Hepatocyte (in vitro differentiated cells): ENCODE results near the gene EPHA6. TPM values are rescaled to one million over a fixed set of nuclear protein-coding genes. Genes with fewer than 3 reads are reported as not detected.

Experiments used
- DNase-seq: peaks from one replicate; pipeline ENCODE4 v3.0.0-alpha.2; 2016; ENCODE audit warnings: low spot score
- H2AFZ ChIP-seq: fragments of 200-600 bp; sonication (generic); 2 replicates; pipeline ENCODE4 v1.6.0; 2016; ENCODE audit warnings: antibody characterized with exemption, mild to moderate bottlenecking
- H3K27ac ChIP-seq: fragments of 200-600 bp; sonication (generic); 2 replicates; pipeline ENCODE4 v1.5.1; 2016; ENCODE audit warnings: mild to moderate bottlenecking
- H3K27me3 ChIP-seq: fragments of 200-600 bp; sonication (generic); 2 replicates; pipeline ENCODE4 v1.6.1; 2016
- H3K36me3 ChIP-seq: fragments of 200-600 bp; sonication (generic); replicated peaks from 2 replicates; pipeline ENCODE4 v1.5.1; 2016; ENCODE audit warnings: low read depth; ENCODE audit not compliant: insufficient read depth
- H3K4me1 ChIP-seq: fragments of 200-600 bp; sonication (generic); 2 replicates; pipeline ENCODE4 v1.5.1; 2016; ENCODE audit warnings: mild to moderate bottlenecking, moderate library complexity; ENCODE audit not compliant: insufficient read depth
- H3K4me2 ChIP-seq: fragments of 200-600 bp; sonication (generic); 2 replicates; pipeline ENCODE4 v1.6.0; 2016
- H3K4me3 ChIP-seq: fragments of 200-600 bp; sonication (generic); 2 replicates; pipeline ENCODE4 v1.5.1; 2016; ENCODE audit warnings: mild to moderate bottlenecking
- H3K79me2 ChIP-seq: fragments of 200-600 bp; sonication (generic); 2 replicates; pipeline ENCODE4 v1.6.0; 2017; ENCODE audit warnings: mild to moderate bottlenecking
- H3K9me2 ChIP-seq: fragments of 200-600 bp; sonication (generic); replicated peaks from 2 replicates; pipeline ENCODE4 v1.6.0; 2017; ENCODE audit warnings: mild to moderate bottlenecking; ENCODE audit not compliant: insufficient read depth
- H3K9me3 ChIP-seq: fragments of 200-600 bp; sonication (generic); 2 replicates; pipeline ENCODE4 v1.5.1; 2016; ENCODE audit warnings: low read depth, mild to moderate bottlenecking
- H4K20me1 ChIP-seq: fragments of 200-600 bp; sonication (generic); 2 replicates; pipeline ENCODE4 v1.6.0; 2016; ENCODE audit warnings: mild to moderate bottlenecking; ENCODE audit not compliant: insufficient read depth, poor library complexity, severe bottlenecking
- CTCF ChIP-seq: fragments of 200-600 bp; sonication (generic); IDR thresholded peaks from 2 replicates; pipeline ENCODE4 v1.5.1; 2016; ENCODE audit warnings: antibody characterized with exemption, mild to moderate bottlenecking; ENCODE audit not compliant: poor library complexity
- EZH2 ChIP-seq: fragments of 200-600 bp; sonication (generic); IDR thresholded peaks from 2 replicates; pipeline ENCODE4 v1.6.1; 2016; ENCODE audit warnings: antibody characterized with exemption, mild to moderate bottlenecking, borderline replicate concordance
- EZH2phosphoT487 ChIP-seq: fragments of 200-600 bp; sonication (generic); IDR thresholded peaks from one replicate; pipeline ENCODE4 v1.6.1; 2018; ENCODE audit warnings: antibody characterized with exemption, mild to moderate bottlenecking, low read depth, moderate library complexity; ENCODE audit not compliant: unreplicated experiment, severe bottlenecking
- WGBS: methylation state at CpG from one replicate; pipeline ENCODE4 v1.1.6; 2016; ENCODE audit warnings: low lambda C conversion rate; ENCODE audit errors: missing lambda C conversion rate; 5-methylcytosine and 5-hydroxymethylcytosine counted together
- polyA plus RNA-seq: library from polyadenylated mRNA; unstranded; fragments of >200 nt; fragmentation: Nextera tagmentation; extraction: Ambion mirVana; gene quantifications from 2 replicates; pipeline ENCODE4 v1.2.1, GENCODE V29; 2016
- total RNA-seq: library from RNA; depleted of rRNA; stranded (reverse); fragments of >200 nt; gene quantifications from 2 replicates; pipeline ENCODE4 v1.2.3, GENCODE V29; 2014

Gene EPHA6
- total and polyA plus RNA-seq, 2 experiments from 2014 or later = 3.4 to 16.7 TPM

- Histone ChIP-seq H3K9me3 (no peaks in the 10 kb centered on the region), H2AFZ (no peak overlapping the region), H3K4me1 (peaks cover 18% of the 10 kb centered on the region), H3K4me2 (peak overlapping the region; percentile 10), H3K27me3 (no peaks in the 10 kb centered on the region), H4K20me1 (no peaks in the 10 kb centered on the region), H3K4me3 (no peak overlapping the region), H3K79me2 (no peaks in the 10 kb centered on the region), H3K27ac (peak overlapping the region; percentile 6), H3K9me2 (no peaks in the 10 kb centered on the region), H3K36me3 (no peaks in the 10 kb centered on the region)
- DNase-seq = peak; percentile 57
- TF ChIP-seq EZH2 (no peak), CTCF (no peak), EZH2phosphoT487 (no peak)
- WGBS = 54% methylated on average over 5 of the region's 5 CpGs
These were observed 418.1 kb downstream of the EPHA6 start for GRCh38 chr3:97232393-97233034.

DNA sequence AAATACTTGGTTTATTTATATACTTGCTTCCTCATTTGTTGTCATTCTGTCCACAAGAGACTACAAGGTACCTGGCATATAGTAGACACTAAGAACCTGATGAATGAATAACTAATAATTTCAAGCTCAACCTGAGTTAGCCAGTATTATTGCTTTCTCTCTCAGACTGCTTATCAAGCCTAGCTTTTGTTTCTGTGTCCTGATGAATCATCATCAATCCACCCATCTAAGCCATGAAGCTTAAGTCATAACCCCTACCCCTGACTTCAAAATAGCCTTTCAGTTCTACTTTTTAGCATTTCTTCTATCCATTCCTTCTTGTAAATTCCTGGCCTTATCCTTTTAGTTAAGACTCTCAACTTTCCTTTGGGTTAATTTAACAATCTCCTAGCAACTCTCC lies 420.8 kb downstream of the EPHA6 start:
- peaks cover 15% of the 10 kb centered on the region for H3K4me1 ChIP-seq
- H3K9me2 ChIP-seq = no peaks in the 10 kb centered on the region
- no peak overlapping the region for H3K4me3 ChIP-seq
- no peaks in the 10 kb centered on the region for H4K20me1 ChIP-seq
- TF ChIP-seq EZH2 = no peak
- TF ChIP-seq EZH2phosphoT487 = no peak
- no peak for TF ChIP-seq CTCF
- no peak overlapping the region for H3K27ac ChIP-seq
- no peak overlapping the region for H3K4me2 ChIP-seq
- H3K9me3 ChIP-seq = no peaks in the 10 kb centered on the region
- no peaks in the 10 kb centered on the region for H3K36me3 ChIP-seq
- H3K27me3 ChIP-seq = no peaks in the 10 kb centered on the region
- DNase-seq = no peak
- no peak overlapping the region for H2AFZ ChIP-seq
- no peaks in the 10 kb centered on the region for H3K79me2 ChIP-seq

DNA sequence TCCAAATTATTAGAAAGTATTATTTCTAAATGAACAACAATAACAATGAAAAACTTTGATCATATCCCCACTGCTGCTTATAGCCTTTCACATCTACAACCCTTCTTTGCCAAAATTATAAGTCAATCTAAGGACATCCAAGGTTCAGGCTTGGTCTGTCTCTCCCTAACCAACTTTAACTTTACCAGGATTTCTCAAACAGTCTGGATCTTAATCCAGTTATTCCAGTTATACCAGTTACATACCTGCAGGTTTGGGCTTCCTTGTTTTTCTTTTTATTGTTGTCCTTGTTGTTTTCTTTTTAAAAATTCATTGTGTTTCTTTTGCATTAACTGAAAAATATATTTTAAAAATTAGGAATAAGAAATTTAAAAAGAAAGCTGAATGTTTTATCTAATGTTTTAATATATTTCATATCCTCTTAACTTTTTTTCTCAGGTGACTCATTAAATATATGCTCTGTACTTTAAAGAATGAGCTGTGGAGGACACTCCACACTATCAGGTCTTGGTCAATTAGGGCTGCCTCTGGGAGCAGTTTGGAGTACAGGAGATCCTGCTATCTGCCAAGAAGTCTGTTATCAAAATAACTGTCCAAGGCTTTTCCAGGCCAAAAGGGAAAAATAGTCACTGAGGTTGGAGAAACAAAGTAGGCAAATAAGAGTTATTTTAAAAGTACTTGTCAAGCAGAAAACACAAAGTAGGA lies 421.4 kb downstream of the EPHA6 start:
- Histone ChIP-seq H3K79me2 (no peaks in the 10 kb centered on the region), H3K27ac (no peak overlapping the region), H4K20me1 (no peaks in the 10 kb centered on the region), H2AFZ (no peak overlapping the region), H3K4me1 (peaks cover 13% of the 10 kb centered on the region), H3K36me3 (no peaks in the 10 kb centered on the region), H3K9me2 (no peaks in the 10 kb centered on the region), H3K4me3 (no peak overlapping the region), H3K4me2 (no peak overlapping the region), H3K9me3 (no peaks in the 10 kb centered on the region), H3K27me3 (no peaks in the 10 kb centered on the region)
- no peak for DNase-seq
- TF ChIP-seq CTCF (no peak), EZH2 (no peak), EZH2phosphoT487 (no peak)

DNA sequence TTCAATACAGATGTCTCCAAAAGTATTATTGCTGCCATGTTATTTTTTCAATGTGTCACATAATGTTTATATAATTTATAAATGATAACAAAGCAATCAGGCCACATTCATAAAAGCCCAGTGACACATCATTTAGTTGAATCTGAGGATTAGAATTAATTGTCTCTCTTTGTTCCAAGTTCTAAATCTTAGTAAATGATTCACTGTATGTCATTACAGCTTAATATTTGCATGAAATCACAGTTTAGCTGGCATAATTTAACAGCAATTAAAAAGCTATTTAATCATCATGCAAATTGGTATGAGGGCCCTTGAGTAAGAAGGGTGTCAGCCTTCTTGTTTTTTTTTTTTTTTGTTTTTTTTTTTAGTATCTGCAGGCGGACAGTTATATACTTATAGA lies 427.0 kb downstream of the EPHA6 start:
- no peak for DNase-seq
- no peaks in the 10 kb centered on the region for H3K4me1 ChIP-seq

More for the DNA sequence above, 427.0 kb downstream of the EPHA6 start:
- no peaks in the 10 kb centered on the region for H3K9me3 ChIP-seq
- no peak overlapping the region for H2AFZ ChIP-seq
- no peaks in the 10 kb centered on the region for H4K20me1 ChIP-seq
- H3K27ac ChIP-seq = no peak overlapping the region
- H3K4me3 ChIP-seq = no peak overlapping the region
- H3K27me3 ChIP-seq = no peaks in the 10 kb centered on the region
- WGBS = 89% methylated on average over 1 of the region's 1 CpG
- TF ChIP-seq EZH2 (no peak), CTCF (no peak), EZH2phosphoT487 (no peak)
- no peak overlapping the region for H3K4me2 ChIP-seq
- no peaks in the 10 kb centered on the region for H3K36me3 ChIP-seq
- no peaks in the 10 kb centered on the region for H3K9me2 ChIP-seq
- H3K79me2 ChIP-seq = no peaks in the 10 kb centered on the region
